GM21390 (cell line): ENCODE data around the gene E2F2.
"Not testable (repeated sequence)": the region's sequence is repeated elsewhere in the genome, so short reads cannot be mapped to it uniquely, and the experiment has no call there.

Experiments
- ATAC-seq: cut with Tn5 transposase; IDR thresholded peaks from one replicate; pipeline ENCODE4 v1.9.1; 2021; ENCODE audit not compliant: unreplicated experiment

E2F2 gene

DNA sequence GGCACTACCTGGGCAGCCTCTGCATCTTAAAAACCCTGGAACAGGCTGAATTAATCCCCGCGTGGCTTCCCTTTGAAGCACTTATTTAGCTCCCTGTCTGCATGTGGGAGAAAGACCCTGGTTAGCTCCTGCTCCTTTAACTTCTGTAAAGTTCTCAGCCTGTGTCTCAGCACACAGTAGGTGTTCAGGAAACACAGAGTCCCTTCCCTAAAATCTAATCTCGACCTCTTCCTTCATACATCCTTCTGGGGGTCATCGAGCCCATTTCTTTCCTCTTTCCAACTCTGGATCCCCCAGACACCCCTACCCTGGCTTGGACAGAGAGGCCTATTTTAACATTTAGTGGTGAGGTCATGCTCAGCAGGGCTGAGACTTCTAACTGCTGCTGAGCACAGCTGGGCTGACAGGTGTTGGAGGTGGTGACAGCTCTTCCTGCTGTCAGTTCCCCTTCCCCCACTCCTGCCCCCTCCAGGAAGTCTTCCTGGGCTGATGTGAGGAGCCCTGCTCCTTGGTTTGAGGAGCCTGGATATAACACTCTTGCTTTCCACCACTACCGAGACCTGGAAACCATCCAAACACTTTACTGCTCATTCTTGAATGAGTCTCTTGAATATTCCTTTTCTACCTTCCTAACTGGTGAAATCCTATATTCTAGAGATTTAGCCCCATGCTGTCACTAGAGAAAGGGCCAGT, 5.3 kb downstream of the E2F2 start:
- ATAC-seq = no peak

DNA sequence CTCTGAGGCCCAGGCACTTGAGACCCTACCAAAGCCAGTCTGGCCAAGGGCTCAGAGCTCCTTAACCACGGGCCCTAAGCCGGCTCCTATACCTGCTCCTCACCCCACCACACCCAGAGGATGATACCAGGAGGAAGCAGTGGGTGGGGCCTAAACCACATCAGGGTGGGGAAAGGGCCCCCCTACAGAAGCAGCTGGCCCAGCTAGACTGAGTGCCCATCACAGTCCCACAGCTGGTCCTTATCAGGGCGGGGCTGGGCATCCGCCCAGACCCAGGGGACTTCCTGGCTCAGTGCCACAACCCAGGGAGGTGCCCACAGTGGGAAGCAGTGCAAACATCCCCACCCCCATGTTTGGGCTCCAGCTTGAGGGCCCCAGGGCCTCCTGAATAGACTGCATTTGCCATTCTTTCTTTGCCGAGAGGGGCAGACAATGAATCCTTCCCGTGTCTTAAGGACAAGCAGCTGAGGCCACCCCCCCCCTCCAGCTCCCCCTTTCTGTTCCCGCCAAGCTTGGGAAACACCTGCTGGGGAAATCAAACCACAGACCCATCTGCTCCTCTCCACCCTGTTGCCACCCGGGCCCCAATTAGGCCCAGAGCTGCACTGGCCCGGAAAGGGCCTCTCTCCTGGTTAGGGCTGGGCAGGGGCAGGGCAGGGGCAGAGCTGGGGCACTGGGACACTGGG, 6.2 kb downstream of the E2F2 start:
- ATAC-seq = no peak

DNA sequence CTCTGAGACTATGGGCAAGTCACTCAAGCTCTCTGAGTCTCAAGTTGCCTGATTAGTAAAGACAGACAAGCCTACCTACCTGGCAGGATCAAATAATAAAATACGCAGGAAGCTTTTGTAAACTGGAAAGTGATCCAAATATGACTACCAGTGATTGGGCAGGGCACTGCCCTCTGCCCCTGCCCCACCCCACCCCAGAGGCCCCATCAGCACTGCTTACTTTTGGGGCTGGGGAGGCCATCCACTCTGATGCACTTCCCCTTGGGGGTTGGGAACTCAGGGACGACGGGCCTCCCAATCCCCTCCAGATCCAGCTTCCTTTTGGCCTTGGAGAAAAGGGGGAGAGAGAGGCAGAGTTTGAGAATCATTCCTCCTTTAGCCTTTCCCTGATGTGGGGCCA, 6.9 kb downstream of the E2F2 start:
- no peak for ATAC-seq

DNA sequence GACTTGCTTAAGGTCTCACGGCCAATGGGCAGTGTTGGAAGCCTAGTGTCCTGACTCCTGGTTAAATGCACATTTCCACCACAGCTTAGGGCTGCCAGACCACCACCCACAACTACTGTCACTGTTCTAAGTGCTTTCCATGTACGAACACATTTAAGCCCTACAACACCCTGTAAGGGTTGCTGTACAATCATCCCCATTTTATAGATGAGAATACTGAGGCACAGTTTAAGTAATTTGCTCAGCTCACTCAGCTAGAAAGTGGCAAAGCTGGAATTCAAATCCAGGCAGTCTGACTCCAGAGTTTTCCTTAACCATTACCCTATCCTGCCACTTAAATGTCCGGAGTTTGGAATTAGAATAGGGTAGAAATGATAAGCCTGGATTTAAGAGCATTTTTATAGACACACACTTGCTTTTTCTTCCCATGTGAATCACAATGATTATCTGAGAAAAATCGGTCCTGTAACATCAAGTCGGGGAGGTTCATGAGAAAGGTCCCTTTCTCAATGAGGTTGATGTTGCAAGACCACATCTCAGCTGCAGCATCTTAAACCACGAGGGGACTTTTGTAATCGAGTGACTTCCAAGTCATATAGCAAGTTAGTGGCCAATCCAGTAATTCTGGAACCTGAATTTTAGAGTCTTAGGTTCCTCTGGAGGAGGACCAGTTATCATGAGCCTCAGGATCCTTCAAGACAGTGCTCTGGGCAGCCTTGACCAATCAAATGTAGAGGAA, 8.6 kb downstream of the E2F2 start:
- ATAC-seq = no peak

DNA sequence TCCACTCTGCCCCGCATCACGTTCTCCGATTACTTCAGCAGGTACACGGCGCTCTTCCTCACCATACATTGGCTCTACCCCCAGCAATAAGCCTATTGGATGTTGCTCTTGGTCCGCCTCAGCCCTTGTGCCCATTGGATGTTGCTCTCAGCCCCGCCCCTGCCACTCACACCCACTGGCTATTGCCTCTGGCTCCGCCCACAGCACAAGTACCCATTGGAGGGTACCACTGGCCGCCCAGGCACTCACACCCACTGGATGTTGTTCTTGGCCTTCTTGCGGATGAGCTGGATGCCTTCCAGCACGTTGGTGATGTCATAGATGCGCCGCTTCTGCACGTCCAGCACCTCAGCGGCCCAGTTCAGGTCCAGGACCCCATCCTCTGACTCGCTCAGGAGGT, 9.4 kb downstream of the E2F2 start:
- ATAC-seq = no peak

DNA sequence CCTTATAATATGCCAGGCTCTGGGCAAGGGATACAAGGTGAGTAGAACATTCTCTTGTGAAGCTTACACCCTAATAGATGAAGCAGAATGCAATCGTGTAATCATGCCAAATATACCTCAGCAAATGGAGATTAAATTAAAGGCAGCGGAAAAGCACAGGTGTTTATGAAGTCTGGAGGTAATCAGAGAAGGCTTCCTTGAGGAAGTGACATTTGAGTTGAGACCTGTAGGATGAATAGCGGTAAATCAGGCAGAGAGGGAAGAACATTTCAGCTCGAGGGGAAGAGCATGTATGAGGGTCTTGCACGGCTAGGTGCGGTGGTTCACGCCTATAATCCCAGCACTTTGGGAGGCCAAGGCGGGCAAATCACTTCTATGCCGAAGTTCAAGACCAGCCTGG, 13.5 kb downstream of the E2F2 start:
- no peak for ATAC-seq

DNA sequence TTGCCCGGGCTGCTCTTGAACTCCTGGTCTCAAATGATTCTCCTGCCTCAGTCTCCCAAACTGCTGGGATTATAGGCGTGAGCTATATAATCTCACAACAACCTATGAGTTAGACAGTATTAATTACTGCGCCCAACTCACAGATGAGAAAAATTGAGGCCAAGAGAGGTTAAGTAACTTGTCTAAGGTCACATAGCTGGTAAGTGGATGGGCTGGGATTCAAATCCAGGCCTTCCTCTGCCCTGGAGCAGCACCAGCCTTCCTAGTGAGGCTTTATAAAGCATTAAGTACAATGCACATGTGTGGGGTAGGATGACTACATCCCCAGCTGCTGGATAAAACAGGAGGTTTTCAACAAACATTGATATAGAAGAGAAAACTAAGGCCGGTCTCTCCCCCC, 15.1 kb downstream of the E2F2 start:
- no peak for ATAC-seq

DNA sequence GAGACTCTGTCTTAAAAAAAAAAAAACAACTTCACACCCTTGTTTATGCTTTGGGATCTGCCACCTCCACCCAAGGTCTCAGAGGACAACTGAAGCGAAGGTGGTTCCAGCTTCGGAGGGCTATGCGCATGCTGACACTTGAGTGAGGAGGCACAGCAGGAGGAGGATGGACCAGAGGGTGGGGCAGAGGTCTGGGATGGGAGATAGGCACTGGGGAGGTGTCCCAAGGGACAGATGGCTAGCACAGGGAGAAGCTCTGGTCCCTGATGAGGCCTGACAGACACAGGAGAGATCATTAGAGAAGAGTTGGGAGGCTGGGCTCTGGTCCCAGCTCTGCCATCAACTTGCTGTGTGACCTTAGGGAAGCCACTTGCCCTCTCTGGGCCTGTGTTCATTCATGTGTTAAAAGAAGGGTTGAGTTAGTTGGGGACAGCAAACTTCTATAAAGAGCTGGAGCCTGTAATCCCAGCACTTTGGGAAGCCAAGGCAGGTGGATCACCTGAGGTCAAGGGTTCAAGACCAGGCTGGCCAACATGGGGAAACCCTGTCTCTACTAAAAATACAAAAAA, 16.8 kb downstream of the E2F2 start:
- ATAC-seq = no peak

DNA sequence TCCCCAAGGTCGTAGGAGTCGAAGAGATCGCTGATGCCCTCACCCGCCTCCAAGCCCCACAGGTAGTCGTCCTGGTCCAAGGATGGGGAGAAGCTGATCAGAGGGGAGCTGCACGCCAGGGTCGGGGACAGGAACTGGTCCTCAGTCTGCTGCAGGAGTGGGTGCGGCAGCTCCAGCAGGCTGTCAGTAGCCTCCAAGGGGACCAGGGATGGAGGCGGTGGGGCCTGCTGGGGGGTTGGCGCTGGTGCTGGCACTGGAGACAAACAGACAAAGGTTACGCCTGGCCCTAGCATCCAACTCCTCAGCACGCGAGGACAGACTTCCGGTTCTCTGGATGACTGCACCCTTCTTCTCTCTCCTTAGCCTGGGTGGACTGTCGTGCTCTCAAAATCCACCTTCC, 21.1 kb downstream of the E2F2 start:
- ATAC-seq = no peak

DNA sequence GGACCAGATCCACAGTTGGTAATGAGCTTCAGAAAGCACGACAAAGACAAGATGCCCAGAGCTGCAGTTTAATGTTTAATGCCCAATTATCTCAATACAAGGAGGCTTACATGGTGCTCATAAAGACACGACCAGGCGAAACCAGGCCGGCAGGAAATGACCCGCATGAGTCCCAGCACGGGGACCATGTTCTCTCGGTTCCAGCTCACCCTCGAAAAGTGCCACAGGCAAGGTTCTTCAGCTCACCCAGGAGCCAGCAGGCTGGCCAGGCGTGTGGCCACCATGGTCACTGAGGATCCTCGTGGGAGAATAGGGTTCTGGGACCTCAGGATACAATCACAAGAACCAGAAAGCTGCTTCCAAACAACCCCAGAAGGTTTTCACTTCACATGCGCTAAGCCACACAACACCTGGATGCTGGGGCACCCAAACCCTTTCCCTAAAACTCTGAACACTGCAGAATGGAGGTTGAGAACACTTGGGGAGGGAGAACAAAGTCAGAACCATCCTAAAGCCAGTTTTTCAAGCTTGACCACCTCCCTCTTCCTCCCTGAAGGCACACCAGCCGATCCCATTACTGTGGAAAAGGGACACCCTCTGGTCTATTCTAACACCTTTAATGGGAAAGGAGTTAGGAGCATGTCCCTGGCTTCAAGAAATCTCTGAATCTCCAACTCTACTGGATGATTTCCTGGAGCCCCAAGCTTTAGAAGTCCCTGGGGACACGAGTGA, 24.5 kb downstream of the E2F2 start:
- ATAC-seq = no peak

DNA sequence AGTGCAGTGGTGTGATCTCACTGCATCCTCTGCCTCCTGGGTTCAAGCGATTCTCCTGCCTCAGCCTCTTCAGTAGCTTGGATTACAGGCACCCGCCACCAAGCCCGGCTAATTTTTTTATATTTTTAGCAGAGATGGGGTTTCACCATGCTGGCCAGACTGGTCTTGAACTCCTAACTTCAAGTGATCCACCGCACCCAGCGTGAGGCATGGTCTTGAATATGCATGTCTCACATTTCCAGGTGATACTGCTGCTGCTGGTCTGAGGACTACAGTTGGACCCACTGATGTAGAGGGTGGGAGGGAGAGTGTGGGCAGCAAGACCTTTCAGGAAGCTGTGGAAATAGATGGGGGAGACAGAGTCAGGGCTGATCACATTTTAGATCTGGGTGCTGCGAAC, 25.2 kb downstream of the E2F2 start:
- no peak for ATAC-seq

DNA sequence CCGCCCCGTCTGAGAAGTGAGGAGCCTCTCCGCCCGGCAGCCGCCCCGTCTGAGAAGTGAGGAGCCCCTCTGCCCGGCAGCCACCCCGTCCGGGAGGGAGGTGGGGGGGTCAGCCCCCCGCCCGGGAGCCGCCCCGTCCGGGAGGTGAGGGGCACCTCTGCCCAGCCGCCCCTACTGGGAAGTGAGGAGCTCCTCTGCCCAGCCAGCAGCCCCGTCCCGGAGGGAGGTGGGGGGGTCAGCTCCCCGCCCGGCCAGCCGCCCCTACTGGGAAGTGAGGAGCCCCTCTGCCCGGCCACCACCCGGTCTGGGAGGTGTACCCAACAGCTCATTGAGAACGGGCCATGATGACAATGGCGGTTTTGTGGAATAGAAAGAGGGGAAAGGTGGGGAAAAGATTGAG, 26.9 kb downstream of the E2F2 start:
- not testable (repeated sequence) for ATAC-seq

DNA sequence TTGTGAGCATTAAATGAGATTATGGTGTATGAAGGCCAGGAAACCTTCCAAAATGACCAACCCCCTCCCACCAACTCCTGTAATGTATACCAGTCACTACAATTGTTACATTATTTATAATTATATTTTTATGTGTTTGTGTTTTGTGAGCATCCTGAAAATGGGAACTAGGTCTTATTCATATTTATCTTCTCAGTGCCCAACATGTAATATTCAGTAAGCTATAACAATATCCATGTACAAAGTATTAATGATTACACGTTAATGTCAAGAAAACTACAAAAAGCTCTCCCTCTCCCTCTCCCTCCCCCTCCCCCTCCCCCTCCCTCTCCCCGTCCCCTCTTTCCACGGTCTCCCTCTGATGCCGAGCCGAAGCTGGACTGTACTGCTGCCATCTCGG, 28.1 kb downstream of the E2F2 start:
- ATAC-seq = no peak

DNA sequence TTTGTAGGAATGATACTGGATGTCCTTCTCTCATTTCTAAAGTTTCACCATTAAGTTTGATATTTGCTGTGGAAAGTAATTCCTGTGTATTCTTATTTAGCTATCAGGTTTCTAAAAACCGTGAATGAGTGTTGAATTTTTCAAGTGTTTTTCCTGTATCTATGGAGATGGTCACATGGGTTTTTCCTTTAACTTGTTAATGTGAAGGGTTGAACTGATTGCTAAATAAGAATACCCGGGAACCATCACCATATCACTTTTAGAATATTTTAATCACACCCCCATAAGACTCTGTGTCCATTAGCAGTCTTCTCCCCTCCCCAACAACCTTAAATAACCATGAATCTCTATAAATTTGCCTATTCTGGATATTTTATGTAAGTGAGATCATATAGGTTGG, 30.6 kb downstream of the E2F2 start:
- ATAC-seq = no peak

DNA sequence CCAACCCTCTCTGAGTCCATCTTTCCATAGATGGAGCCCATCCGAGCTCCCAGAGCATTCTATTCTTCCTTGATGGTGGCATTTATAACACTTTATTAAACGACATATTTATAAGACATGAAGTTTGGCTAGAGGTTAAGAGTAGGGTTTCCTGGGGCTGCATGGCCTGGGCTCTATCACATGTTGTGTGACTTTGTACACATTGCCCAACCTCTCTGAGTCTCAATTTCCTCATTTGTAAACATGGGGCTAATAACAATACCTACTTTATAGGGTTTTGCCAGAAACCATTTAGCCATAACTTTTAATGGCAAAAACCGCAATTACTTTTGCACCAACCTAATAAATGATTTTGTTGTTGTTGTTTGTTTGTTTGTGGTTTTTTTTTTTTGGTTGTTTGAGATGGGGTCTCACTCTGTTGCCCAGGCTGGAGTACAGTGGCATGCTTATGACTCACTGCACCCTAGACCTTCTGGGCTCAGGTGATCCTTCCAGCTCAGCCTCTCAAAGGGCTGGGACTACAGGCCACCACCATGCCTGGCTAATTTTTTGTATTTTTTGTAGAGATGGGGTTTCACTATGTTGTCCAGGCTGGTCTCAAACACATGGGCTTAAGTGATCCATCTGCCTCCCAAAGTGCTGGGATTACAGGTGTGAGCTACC, 33.1 kb downstream of the E2F2 start:
- no peak for ATAC-seq

DNA sequence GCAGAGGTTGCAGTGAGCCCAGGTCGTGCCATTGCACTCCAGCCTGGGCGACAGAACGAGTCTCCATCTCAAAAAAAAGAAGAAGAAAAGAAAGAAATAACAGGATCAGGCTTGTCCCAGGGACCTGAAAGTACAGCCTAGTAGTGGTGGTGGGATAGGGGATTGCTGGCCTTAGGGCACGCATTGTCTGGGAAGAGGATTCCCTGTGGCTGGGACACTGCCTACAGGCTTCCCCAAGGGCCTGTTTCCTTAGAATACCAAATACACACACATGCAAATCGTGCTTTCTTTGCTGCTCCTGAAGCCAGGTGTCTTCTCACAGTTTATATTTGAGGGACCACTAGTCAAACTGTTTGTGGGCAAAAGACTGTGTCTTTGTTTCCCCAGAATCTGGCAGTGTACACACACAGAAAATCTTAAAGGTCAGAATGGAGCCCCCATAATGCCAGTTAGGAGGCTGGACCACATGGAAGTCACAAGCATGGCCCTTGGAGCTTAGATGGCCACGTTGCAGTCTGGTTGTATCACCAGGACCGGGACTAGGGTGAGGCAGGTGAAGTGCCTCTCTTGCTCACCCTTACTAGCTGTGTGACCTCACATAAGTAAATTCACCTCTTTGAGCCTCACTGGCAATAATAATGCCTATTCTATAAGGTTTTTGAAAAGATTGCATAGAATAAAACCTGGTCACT, 34.4 kb downstream of the E2F2 start:
- no peak for ATAC-seq

DNA sequence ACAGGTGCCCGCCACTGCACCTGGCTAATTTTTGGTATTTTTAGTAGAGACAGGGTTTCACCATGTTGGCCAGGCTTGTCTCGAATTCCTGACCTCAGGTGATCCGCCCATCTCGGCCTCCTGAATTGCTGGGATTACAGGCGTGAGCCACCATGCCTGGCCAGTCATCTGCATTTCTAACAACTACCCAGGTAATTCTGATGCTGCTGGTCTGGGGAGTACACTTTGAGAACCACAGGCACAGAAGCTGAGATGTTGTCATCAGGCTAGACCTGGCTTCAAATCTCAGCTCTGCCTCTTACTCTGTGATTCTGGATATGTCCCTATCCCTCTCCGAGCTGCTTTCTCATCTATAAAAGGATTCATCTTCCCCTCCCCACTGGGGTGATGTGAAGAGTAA, 36.2 kb downstream of the E2F2 start:
- ATAC-seq = not testable (repeated sequence)

DNA sequence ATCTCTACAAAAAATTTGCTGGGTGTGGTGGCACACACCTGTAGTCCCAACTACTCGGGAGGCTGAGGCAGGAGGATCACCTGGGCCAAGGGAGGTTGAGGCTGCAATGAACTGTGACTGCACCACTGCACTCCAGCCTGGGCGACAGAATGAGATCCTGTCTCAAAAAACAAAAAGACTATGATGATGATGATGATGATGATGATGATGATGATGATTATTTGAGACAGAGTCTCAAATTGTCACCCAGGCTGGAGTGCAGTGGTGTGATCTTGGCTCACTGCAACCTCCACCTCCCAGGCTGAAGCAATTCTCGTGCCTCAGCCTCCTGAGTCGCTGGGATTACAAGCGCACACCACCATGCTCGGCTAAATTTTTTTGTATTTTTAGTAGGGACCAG, 38.3 kb downstream of the E2F2 start:
- not testable (repeated sequence) for ATAC-seq

DNA sequence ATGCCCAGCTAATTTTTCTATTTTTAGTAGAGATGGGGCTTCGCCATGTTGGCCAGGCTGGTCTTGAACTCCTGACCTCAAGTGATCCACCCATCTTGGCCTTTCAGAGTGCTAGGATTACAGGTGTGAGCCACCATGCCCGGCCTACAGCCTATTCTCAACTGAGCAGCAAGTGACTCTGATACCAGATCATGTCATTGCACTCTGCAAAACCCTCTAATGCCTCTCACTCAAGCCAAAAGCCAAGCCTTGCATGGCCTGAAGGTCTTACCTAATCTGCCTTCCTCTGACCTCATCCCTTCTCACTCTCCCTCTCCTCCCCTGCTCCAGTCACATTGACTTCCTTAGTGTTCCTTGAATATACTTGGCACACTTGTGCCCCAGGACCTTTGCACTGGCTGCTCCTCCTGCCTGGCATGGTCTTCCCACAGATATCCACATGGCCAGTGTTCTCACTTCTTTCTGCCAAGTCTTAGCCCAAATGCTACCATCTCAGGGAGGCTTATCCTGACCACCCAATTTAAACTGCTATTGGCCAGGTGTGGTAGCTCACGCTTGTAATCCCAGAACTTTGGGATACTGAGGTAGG, 38.8 kb downstream of the E2F2 start:
- ATAC-seq = no peak

DNA sequence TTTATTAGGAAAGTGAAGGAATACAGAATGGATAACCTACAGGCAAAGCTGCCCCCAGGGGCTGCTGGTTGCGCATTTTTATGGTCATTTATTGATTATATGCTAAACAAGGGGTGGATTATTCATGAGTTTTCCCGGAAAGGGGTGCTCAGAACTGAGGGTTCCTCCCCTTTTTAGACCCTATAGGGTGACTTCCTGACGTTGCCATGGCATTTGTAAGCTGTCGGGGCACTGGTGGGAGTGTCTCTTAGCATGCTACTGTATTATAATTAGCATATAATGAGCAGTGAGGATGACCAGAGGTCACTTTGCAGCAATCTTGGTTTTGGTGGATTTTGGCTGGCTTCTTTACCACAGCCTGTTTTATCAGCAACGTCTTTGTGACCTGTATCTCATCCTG, 41.2 kb downstream of the E2F2 start:
- ATAC-seq = no peak
